Activated CD4-positive, CD25-positive, alpha-beta regulatory T cell treated with anti-CD3 and anti-CD28 coated beads, Interleukin-2, amount 50 U/mL, for 24 hours (primary cell): Measurements from ENCODE around the gene IFRD2.
"Not testable (repeated sequence)": the region's sequence is repeated elsewhere in the genome, so short reads cannot be mapped to it uniquely, and the experiment has no call there.

Experiments used
- ATAC-seq, 2 donors: fragments of 150-1000 bp; cut with Tn5 transposase; one replicate each; pipeline ENCODE4 v1.10.0; 2021; ENCODE audit warnings: mild to moderate bottlenecking in 1 of 2, moderate library complexity in 1 of 2

IFRD2 gene

DNA sequence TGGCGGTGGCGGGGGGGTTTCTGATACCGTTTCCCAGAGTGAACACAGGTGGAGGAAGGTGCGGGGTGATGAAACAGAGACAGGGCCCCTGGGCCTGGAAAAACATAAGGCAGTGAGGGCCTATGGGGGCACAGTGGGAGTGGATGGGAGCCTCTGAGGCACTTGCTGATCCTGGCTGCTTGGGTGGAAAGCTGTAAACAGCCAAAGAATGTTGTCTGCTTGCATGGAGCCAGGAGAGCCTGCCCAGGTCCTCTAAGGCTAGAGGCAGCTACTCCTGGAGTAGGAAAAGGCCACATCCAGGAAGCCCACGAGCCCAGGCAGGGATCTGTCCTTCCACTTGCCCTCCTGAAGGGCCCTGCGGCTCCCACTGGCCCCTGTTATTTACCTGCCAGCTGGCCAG lies 26.2 kb downstream of the IFRD2 start:
- ATAC-seq: no peak

DNA sequence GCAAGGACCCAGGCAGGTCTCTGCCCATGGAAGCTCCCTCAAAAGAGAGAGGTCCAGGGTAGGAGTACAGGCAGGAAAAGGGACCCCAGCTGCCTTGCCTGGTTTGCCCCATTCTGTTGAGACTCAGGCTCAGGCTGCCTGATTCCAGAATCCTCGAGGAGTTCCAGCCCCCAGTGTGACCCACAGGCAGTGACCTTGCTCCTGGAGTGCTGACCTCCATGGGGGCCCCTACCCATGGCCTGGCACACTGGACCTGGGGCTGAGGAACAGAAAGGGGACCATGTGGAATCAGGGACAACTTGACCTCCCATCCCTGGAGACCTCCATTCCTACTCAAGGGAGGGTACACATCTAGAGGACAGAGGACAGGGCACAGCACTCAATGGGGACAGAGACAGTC lies 26.7 kb downstream of the IFRD2 start:
- ATAC-seq: no peak

DNA sequence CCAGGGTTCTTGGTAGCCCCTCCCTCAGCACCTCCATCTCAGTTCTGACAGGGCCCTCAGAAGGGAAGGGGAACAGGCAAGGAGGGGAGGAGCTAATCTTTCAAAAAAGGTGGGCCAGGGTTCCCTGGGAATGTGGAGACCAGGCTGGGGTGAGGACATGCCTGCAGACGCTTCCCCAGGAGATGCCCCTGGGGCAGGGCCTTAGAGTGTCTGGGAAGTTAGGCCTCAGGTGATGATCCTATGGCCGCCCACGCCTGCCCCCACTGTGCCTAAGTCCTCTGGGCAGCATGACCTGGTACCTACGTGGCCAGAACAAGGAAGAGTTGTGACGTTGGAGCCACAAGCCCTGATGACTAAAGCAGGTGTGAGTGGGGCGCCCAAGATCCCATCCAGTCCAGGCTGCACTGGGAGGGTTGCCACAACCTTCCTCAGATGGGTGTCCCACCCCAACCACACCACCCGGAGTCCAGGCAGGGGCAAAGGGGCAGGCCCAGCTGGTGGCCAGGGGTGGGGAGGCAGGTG lies 27.2 kb downstream of the IFRD2 start:
- ATAC-seq: no peak

DNA sequence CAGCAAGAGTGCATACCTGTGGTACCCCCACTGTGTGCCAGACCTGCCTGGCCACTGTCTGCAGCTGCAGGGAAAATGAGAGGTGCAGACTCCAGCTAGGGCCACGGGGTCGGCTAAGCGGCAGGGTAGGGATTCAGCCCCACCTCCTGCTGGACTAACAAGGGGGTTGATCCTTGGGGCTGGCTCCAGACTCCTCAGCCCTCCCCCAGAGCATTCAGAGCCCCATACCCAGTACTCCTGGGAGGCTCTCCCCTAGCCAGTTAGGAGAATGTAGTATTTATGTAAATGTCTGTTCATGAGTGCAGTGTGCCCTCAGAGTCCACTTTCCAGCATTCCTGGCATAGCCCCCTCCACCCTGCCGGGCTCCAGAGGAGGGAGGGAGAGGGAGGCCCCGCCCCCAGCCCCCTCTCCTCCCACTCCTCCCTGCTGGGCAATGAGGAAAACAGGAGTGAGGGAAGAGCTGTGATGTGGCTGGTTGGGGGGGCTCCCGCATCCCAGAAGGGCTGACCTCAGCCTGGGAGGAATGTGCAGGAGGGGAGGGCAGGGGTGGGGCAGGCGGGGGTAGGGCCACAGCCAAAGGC lies 27.8 kb downstream of the IFRD2 start:
- ATAC-seq: no peak

DNA sequence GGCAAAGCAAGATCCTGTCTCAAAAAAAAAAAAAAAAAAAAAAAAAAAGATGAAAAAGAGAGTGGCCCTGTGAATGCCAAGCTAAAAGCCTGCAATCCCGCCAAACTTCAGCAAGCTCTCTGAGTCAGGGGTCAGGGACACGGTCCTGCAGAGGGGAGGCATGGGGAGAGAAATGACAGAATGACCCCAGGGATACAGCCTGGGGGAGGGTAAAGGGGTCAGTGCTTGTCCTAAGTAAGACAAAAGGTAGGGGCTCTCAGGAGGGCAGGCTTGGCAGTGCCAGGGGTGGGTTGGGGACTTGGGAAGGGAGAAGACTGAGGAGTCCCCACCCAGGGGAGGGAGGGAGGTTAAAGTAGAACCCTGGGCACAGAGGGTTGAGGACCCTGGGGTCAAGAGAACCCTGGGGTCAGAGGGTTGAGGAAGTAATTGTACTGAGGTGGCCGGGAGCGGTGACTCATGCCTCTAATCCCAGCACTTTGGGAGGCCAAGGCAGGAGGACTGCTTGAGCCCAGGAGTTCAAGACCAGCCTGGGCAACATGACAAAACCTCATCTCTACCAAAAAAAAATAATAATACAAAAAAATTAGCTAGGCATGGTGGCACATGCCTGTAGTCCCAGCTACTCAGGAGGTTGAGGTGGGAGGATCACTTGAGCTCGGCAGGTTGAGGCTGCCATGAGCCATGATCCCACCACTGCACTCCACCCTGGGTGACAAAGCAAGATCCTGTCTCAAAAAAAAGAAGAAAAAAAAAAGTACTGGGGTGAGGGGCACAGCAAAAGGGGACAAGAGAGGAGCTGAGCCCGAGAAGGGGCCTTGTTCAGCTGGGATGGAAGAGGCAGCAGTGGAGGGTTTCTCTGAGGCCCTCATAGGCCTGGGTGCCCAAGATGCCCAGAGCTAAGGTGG lies 28.5 kb downstream of the IFRD2 start:
- ATAC-seq: no peak

DNA sequence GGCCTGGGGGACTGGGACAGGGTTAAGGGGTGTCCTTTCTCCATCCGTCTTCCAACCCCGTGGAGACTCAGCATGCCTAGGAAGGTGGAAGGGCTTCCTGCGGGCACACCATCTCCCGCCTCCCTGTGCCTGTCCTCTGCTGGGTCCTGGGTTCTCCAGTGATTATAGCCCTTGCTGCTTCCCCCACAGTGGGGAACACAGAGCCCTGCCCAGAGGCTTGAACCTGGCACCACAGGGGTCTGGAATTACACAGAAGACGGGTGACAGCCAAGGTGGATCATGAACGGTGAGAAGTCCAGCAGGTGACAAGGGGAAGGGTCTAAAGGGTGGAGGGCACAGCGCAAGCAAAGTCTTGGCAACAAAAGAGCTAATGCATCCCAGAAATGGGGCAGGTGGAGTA lies 29.5 kb downstream of the IFRD2 start:
- no peak for ATAC-seq

GRCh38 chr3:50262200-50262599 lies 30.0 kb downstream of the IFRD2 start:
- ATAC-seq: not testable (repeated sequence)

- ATAC-seq: no peak
These were observed 30.7 kb downstream of the IFRD2 start for GRCh38 chr3:50261505-50261904.

DNA sequence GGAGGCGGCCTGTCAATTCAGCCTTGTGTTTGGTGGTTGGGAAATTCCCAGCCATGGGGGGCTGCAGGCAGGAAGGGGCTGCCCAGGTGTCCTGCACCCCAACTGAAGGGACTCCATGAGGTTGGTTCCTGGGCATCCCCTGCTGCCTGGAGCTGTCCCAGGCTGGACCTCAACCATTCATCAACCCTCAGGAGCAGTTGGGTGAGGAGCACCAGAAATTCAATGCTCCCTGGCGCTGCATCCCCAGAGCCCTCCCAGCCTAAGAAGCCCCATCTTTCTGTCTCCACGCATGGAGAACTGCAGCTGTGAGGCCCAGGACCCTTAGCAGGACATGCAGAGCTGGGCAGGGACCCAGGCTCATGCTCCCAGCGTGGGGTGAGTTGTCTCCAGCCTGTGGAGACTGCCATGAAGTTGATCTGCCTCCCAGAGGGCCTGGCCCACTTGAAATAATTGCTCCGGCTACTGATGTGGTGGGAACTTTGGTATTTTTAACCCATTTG lies 31.2 kb downstream of the IFRD2 start:
- ATAC-seq: no peak

GRCh38 chr3:50260027-50260941 lies 31.9 kb downstream of the IFRD2 start:
- ATAC-seq: peak; percentile 96 to 98

DNA sequence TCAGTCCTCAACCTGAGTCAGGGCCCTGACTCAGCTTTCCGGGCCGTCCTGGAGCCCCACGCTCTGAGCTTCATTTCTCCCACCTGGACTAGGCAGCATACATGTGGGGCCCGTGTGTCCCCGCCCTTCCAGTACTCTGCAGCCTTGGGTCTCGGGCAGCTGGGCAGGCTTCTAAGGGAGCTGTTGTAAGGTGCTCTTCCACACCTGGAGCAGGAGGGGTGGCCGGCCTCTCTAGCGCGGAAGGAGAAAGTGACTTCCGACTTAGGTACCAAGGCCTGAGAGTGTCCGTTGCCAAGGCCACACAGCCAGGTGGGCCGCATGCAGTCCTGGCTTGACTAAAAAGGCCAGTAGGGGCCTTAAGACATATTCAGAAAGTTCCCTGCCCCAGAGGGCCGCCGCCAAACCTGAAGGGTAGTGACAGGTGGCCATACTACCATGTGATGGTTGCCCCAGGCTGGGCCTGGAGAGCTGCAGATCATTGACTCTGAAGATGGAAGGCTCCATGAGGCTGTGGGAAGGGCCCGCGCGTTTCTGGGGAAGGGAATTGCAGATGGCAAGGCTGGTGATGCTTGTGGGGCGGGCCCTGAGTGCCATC lies 32.7 kb downstream of the IFRD2 start:
- ATAC-seq: peak; percentile 7 to 8

DNA sequence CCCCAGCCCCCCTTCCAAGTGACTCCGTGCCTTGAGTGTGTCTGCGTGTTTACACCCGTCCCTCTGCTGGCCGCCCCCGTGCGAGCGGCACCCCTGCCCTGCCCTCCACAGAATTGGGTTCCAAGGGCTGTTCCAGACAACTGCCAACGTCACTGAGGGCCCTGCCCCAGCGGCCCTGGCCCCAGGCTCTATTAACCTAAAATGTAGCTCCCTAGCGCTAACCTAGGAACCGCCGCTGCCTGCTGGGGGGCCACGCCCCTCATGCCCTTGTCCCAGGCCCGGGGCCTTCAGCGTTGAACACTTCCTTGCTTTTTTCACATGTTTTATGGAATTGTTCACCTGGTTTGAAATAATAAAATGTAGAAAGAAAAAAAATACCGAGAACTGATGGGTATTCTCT lies 33.2 kb downstream of the IFRD2 start:
- no peak for ATAC-seq

GRCh38 chr3:50258029-50258680 lies 34.1 kb downstream of the IFRD2 start:
- no peak for ATAC-seq

GRCh38 chr3:50256978-50257890 lies 35.0 kb downstream of the IFRD2 start:
- ATAC-seq: no peak

DNA sequence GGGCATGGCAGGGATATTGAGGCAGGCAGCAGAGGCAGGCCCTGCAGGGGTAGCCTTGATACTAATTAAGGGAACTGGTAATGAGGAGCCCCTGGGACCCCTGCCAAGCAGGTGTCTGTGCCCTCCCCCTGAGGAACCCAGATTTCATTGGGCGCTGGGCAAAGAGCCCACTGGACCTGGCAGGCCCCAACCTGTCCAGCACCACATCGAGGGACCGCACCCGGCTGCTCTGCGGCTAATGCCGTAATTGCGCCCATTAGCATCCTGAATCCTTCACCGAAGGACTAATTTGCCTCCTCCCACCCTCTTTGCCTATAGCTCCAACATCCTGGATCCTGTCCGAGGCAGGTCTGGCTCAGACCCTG lies 37.0 kb downstream of the IFRD2 start:
- no peak for ATAC-seq

DNA sequence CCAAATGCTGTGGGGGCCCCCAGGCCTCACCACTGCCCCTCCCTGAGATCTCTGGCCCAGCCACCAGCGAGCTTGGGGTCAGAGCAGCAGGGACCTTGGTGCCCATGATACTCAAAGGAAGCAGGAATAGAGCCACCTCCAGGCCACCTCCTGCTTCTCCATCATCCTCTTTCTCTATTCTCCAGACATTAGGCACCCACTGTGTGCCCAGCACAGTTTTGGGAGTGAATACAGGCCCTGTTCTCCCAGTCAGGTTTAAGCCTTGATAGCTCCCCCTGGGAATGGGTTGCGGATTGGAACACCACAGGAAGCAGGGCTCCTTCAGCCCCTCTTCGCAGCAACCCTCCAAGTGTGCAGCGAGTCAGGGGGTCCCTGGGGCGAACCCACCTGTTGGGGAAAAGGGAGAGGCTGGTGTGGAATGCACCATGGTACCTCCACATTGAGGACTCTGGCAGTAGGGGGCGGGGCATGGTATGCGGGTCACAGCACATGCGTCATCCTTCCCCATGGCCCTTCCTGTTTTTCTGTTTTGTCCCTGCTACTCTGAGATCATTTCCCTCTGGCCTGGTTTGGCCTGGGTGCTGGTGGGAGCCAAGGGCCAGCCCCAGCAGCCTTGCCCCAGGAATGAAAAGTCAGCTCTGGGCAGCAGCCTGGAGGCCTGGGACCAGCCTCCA lies 37.5 kb downstream of the IFRD2 start:
- no peak for ATAC-seq

- ATAC-seq: peak; percentile 44 to 45
These were observed 41.0 kb downstream of the IFRD2 start for GRCh38 chr3:50251220-50251619.

DNA sequence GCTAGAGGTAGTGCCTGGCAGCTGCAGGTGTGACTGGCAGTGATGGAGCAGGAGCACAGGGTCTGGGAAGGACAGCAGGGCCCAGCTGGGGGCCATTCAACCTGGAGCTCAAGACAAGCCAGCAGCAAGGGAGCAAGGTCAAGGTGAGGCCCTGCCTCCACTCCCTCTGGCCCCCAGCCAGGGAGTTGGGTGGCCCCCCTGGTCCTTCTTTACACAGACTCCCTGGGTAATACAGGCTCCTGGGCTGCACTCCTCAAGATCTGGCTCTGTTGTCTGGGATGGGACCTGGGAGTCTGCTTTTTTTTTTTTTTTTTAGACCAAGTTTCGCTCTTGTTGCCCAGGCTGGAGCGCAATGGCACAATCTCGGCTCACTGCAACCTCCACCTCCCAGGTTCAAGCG lies 41.7 kb downstream of the IFRD2 start:
- no peak for ATAC-seq

- ATAC-seq: no peak
These were observed 42.8 kb downstream of the IFRD2 start for GRCh38 chr3:50249457-50249856.

DNA sequence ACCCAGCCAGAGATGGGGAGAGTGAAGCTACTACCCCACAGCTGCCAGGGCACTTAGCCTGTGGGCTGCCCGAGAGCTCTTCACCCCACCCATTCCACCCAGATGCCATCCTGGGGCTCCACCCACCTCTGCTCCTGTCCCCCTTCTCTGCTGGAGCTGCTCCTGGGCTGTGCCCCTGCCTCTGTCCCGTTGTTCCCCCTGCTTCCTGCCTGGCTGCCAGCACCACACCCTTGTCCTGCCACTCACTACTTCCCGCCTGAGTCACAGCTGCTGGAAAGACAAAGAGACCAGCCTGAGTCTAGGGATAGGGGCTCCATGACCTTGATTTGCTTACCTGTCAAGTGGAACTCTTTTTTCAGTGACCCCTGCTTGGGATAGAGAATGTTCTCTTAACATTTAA lies 43.8 kb downstream of the IFRD2 start:
- no peak for ATAC-seq
